ENCODE results near the gene JCAD. TPM values are rescaled to one million over a fixed set of nuclear protein-coding genes. Genes with fewer than 3 reads are reported as not detected.

JCAD gene
- total RNA-seq, 2 experiments from 2014 or later, result 0.16 to 0.58 TPM

- H3K27ac Mint-ChIP-seq, result no peak overlapping the region
- peaks cover 2% of the 10 kb centered on the region for H3K36me3 Mint-ChIP-seq
- H3K4me3 Mint-ChIP-seq, result no peak overlapping the region
- DNase-seq (no peak), ATAC-seq (no peak)
- CTCF ChIA-PET, result no interaction called here
- peaks cover 62% of the 10 kb centered on the region for H3K27me3 Mint-ChIP-seq
- peaks cover 5% of the 10 kb centered on the region for H3K4me1 Mint-ChIP-seq
- no peaks in the 10 kb centered on the region for H3K9me3 Mint-ChIP-seq (ENCODE audit: low read depth)
These were observed 3.7 kb upstream of the JCAD start for GRCh38 chr10:30063099-30063498.

DNA sequence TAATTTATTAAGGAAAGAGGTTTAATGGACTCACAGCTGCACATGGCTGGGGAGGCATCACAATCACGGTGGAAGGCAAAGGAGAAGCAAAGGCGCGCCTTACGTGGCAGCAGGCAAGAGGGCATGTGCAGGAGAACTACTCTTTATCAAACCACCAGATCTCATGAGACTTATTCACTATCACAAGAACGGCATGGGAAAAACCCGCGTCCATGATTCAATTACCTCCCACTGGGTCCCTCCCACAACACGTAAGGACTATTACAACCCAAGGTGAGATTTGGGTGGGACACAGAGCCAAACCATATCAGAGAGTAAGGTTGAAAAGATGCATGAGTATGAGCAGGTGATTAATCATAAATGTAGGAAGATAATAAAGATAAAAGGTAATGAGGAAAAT lies 3.2 kb upstream of the JCAD start:
- H3K36me3 Mint-ChIP-seq, result peaks cover 2% of the 10 kb centered on the region
- peaks cover 7% of the 10 kb centered on the region for H3K4me1 Mint-ChIP-seq
- peaks cover 67% of the 10 kb centered on the region for H3K27me3 Mint-ChIP-seq
- no peaks in the 10 kb centered on the region for H3K9me3 Mint-ChIP-seq (ENCODE audit: low read depth)
- no peak for DNase-seq
- CTCF ChIA-PET, result no interaction called here
- H3K27ac Mint-ChIP-seq, result no peak overlapping the region
- no peak overlapping the region for H3K4me3 Mint-ChIP-seq
- no peak for ATAC-seq

DNA sequence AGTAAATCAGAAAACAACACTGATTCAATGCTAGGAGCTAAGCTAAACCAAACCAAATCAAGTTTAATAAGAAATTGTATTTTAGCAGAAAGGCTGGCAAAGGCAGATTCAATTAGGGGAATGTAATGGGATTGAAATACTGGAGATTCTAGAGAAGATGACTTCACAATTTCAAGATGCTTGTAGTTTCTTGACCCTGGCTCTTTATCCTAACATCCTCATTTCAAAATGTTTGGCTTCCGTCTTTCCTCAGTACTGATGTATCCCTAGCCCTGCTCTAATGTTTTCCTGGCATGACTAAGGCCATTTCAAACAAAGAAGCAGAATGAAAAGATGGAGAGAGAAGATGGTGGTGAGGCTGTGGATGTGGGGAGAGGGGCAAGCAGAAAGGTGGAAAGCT lies 2.7 kb upstream of the JCAD start:
- H3K9me3 Mint-ChIP-seq (ENCODE audit: low read depth), result no peaks in the 10 kb centered on the region
- DNase-seq (no peak), ATAC-seq (no peak)
- no peak overlapping the region for H3K27ac Mint-ChIP-seq
- H3K27me3 Mint-ChIP-seq, result peaks cover 72% of the 10 kb centered on the region
- H3K4me3 Mint-ChIP-seq, result no peak overlapping the region
- H3K4me1 Mint-ChIP-seq, result peaks cover 7% of the 10 kb centered on the region
- CTCF ChIA-PET, result no interaction called here
- peaks cover 2% of the 10 kb centered on the region for H3K36me3 Mint-ChIP-seq

GRCh38 chr10:30058570-30059132 lies 735 bp downstream of the JCAD start:
- DNase-seq (no peak), ATAC-seq (peak; percentile 13)
- Mint-ChIP-seq H3K4me3 (peak overlapping the region; percentile 20), H3K9me3 (ENCODE audit: low read depth) (no peaks in the 10 kb centered on the region), H3K4me1 (peaks cover 9% of the 10 kb centered on the region), H3K36me3 (peaks cover 2% of the 10 kb centered on the region), H3K27me3 (peaks cover 85% of the 10 kb centered on the region), H3K27ac (no peak overlapping the region)
- CTCF ChIA-PET, result interaction anchor here (1.6 kb wide), 1 partner anchor 11 kb away, joined by 3 read pairs; no protein-coding TSS in a partner anchor

DNA sequence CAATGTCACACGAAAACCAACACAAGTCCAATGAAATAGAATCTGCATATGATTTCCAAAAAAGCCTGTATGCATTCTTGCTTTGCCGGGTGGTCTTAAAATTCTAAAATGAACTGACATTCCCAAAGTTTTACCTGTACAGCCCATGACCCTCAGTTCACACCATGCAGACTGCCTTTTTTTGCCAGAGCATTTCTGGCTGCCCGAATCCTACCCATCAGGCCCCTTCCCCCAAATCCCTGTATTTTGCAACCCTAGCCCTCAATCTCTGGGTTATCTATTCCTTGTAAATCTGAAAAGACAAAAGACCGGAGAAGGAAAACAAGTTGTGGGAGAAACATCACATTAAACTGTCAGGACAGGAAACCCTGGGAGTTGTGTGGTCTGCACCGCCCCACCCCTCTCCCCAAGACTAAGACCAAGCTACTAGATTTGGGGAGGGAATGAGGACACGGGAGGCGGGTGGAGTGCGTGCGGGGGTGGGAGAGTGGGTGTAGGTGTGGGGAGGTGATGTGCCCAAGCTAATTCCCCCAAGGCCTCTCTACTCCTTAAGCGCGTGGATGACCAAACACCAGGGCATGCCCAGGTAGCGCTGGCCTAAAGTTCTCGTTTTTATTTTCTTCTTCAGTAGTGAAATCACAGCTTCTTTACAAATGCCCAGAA lies 1.4 kb downstream of the JCAD start:
- Mint-ChIP-seq H3K9me3 (ENCODE audit: low read depth) (no peaks in the 10 kb centered on the region), H3K27me3 (peaks cover 79% of the 10 kb centered on the region), H3K4me1 (peaks cover 9% of the 10 kb centered on the region), H3K4me3 (peak overlapping the region; percentile 20), H3K27ac (no peak overlapping the region), H3K36me3 (peaks cover 2% of the 10 kb centered on the region)
- DNase-seq (no peak), ATAC-seq (no peak)
- CTCF ChIA-PET, result interaction anchor here (1.6 kb wide), 1 partner anchor 10 kb away, joined by 3 read pairs; no protein-coding TSS in a partner anchor

- peaks cover 9% of the 10 kb centered on the region for H3K4me1 Mint-ChIP-seq
- H3K4me3 Mint-ChIP-seq, result no peak overlapping the region
- ATAC-seq, result no peak
These were observed 2.0 kb downstream of the JCAD start for GRCh38 chr10:30057421-30057841.

GRCh38 chr10:30056767-30057355 lies 2.5 kb downstream of the JCAD start:
- H3K4me3 Mint-ChIP-seq, result no peak overlapping the region
- H3K27ac Mint-ChIP-seq, result no peak overlapping the region
- peaks cover 76% of the 10 kb centered on the region for H3K27me3 Mint-ChIP-seq
- peaks cover 2% of the 10 kb centered on the region for H3K36me3 Mint-ChIP-seq
- CTCF ChIA-PET, result no interaction called here
- DNase-seq, result no peak
- H3K4me1 Mint-ChIP-seq, result peaks cover 9% of the 10 kb centered on the region
- no peaks in the 10 kb centered on the region for H3K9me3 Mint-ChIP-seq (ENCODE audit: low read depth)
- ATAC-seq, result no peak

More at GRCh38 chr10:30057421-30057841, 2.0 kb downstream of the JCAD start:
- H3K36me3 Mint-ChIP-seq, result peaks cover 2% of the 10 kb centered on the region
- DNase-seq, result no peak
- CTCF ChIA-PET, result no interaction called here
- H3K27me3 Mint-ChIP-seq, result peaks cover 76% of the 10 kb centered on the region
- H3K9me3 Mint-ChIP-seq (ENCODE audit: low read depth), result no peaks in the 10 kb centered on the region
- H3K27ac Mint-ChIP-seq, result no peak overlapping the region

DNA sequence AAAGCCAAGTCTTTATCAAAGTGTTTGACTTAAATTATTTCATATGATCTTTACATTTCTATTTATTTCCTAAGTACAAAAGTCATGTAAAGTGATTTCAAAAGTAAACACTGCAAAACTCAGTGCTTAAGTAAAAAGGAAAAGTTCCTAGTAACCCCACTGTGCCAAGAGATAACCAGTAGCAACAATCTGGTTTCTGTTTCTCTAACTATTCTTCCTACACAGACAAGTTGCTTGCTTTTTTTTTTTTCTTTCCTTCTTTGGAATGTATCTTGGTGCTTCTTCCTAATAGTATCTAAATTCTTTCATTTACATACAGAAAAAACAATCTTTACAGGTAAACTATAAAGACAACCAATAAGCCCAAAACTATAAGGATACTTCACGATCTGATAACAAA lies 3.1 kb downstream of the JCAD start:
- no peak overlapping the region for H3K4me3 Mint-ChIP-seq
- H3K4me1 Mint-ChIP-seq, result peaks cover 9% of the 10 kb centered on the region
- H3K36me3 Mint-ChIP-seq, result peaks cover 2% of the 10 kb centered on the region
- DNase-seq (no peak), ATAC-seq (no peak)
- no peak overlapping the region for H3K27ac Mint-ChIP-seq
- CTCF ChIA-PET, result no interaction called here
- peaks cover 74% of the 10 kb centered on the region for H3K27me3 Mint-ChIP-seq
- H3K9me3 Mint-ChIP-seq (ENCODE audit: low read depth), result no peaks in the 10 kb centered on the region

DNA sequence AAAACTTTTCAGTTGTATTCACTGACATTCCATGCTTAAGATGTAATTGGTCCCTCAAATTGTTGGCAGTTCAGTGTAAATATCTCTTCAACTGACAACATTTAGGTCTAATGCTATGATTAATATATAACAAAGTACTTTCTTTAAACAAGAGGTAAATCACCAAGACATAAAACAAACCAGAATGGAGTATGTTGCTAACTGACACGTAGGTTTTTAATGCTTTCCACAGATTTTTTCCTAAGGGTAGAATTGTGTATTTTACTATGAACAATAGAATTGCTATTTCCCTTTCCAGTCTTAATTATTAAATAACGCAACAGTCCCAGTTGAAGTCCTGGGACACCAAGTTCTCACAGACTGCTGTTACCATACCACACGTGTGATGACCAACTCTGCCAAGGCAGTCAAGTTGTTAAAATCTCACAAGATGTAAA lies 4.1 kb downstream of the JCAD start:
- H3K4me1 Mint-ChIP-seq, result peaks cover 9% of the 10 kb centered on the region
- CTCF ChIA-PET, result no interaction called here
- no peak for DNase-seq
- H3K36me3 Mint-ChIP-seq, result peaks cover 2% of the 10 kb centered on the region
- no peaks in the 10 kb centered on the region for H3K9me3 Mint-ChIP-seq (ENCODE audit: low read depth)
- no peak for ATAC-seq
- no peak overlapping the region for H3K4me3 Mint-ChIP-seq
- no peak overlapping the region for H3K27ac Mint-ChIP-seq
- peaks cover 74% of the 10 kb centered on the region for H3K27me3 Mint-ChIP-seq

GRCh38 chr10:30052062-30052461 lies 7.3 kb downstream of the JCAD start:
- H3K9me3 Mint-ChIP-seq (ENCODE audit: low read depth), result no peaks in the 10 kb centered on the region
- no peak overlapping the region for H3K27ac Mint-ChIP-seq
- peaks cover 3% of the 10 kb centered on the region for H3K36me3 Mint-ChIP-seq
- H3K27me3 Mint-ChIP-seq, result peaks cover 75% of the 10 kb centered on the region
- ATAC-seq (no peak), DNase-seq (no peak)
- peaks cover 25% of the 10 kb centered on the region for H3K4me1 Mint-ChIP-seq
- H3K4me3 Mint-ChIP-seq, result no peak overlapping the region
- CTCF ChIA-PET, result no interaction called here

DNA sequence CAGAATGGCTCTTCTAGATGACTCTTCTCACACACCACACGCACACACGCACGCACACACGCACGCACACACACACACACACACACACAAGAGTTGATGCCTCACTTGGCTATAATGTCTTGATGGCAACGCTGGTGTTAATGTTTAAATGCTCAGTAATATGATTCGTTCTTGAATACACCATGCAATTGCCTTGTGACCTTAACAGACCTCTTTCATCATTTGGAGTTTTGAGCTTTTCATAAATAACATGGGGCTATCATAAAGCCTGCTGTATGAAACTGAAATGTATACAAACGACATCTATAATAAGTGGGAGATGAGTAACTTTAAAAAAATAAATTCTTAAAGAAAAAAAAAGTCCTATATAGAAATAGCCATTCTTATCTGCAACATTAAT lies 8.2 kb downstream of the JCAD start:
- Mint-ChIP-seq H3K4me1 (peaks cover 30% of the 10 kb centered on the region), H3K27me3 (peaks cover 72% of the 10 kb centered on the region), H3K9me3 (ENCODE audit: low read depth) (no peaks in the 10 kb centered on the region), H3K36me3 (peaks cover 3% of the 10 kb centered on the region), H3K4me3 (no peak overlapping the region), H3K27ac (no peak overlapping the region)
- ATAC-seq (no peak), DNase-seq (no peak)
- CTCF ChIA-PET, result no interaction called here

DNA sequence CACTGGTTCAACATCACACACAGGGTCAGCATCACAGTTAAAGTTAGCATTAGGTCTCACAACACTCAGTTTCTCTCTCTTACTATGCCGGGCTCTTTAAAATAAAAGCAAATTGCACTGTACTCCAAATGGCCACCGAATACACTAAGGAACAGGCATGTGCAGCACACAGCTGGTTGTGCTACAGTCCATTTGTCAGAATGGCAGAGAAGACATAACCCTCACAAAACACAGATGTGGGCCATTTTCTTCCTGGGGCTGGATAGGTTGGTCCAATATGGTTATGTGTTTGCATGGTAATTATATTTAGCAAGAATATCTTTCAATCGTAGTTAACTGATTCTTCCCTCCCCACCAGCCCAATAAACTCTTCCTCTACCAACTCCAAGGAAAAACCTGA lies 9.0 kb downstream of the JCAD start:
- Mint-ChIP-seq H3K36me3 (peaks cover 3% of the 10 kb centered on the region), H3K9me3 (ENCODE audit: low read depth) (no peaks in the 10 kb centered on the region), H3K4me1 (peaks cover 29% of the 10 kb centered on the region), H3K27me3 (peaks cover 72% of the 10 kb centered on the region), H3K4me3 (no peak overlapping the region), H3K27ac (no peak overlapping the region)
- no peak for DNase-seq
- ATAC-seq, result no peak
- CTCF ChIA-PET, result interaction anchor here (0.6 kb wide), 1 partner anchor 48 kb away, joined by 3 read pairs; no protein-coding TSS in a partner anchor

DNA sequence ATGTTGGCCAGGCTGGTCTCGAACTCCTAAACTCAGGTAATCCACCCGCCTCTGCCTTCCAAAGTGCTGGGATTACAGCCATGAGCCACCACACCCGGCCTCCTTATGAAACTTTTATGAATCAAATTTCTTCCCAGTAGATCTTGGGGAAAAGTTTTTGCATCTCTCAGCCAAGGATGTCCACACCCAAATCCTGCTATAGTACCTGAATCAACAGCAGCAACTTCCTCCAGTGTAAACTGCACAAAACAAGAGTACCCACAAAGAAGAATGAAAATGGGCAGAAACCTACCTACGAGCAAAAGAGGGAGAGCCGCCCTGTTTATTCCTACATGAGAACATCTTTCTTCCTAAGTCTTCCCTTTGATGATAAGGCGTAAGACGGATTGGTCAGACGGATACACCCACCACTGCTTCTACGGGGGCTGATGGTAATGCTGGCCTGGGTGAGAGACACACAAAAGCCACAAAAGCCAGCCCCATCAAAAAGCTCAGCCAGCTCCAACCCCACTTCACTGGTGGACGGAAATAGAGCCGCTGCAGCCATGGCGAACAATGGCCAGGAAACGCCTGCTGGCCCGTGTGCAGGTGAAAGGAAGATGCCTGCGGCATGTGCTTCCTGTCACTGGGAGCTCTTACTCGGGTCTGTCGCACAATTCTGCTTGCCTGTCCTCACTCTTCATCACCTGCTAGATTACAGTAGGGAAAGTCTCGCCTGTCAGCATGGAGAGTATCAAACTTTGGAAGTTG lies 10.4 kb downstream of the JCAD start:
- CTCF ChIA-PET, result interaction anchor here (0.6 to 1.0 kb wide), 2 partner anchors 16 to 34 kb away, joined by 3 read pairs; no protein-coding TSS in a partner anchor
- H3K27me3 Mint-ChIP-seq, result peaks cover 73% of the 10 kb centered on the region
- DNase-seq (no peak), ATAC-seq (peak; percentile 43)
- H3K4me3 Mint-ChIP-seq, result peak overlapping the region; percentile 20
- no peaks in the 10 kb centered on the region for H3K9me3 Mint-ChIP-seq (ENCODE audit: low read depth)
- H3K36me3 Mint-ChIP-seq, result peaks cover 3% of the 10 kb centered on the region
- peak overlapping the region; percentile 45 for H3K27ac Mint-ChIP-seq
- H3K4me1 Mint-ChIP-seq, result peaks cover 29% of the 10 kb centered on the region
